HG03342 (cell line): ENCODE measurements around the gene UBL3.

ENCODE experiments used
- ATAC-seq: cut with Tn5 transposase; IDR thresholded peaks from one replicate; pipeline ENCODE4 v1.9.1; 2021; ENCODE audit warnings: mild to moderate bottlenecking, moderate library complexity; ENCODE audit not compliant: unreplicated experiment

Gene UBL3, protein sequence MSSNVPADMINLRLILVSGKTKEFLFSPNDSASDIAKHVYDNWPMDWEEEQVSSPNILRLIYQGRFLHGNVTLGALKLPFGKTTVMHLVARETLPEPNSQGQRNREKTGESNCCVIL

DNA sequence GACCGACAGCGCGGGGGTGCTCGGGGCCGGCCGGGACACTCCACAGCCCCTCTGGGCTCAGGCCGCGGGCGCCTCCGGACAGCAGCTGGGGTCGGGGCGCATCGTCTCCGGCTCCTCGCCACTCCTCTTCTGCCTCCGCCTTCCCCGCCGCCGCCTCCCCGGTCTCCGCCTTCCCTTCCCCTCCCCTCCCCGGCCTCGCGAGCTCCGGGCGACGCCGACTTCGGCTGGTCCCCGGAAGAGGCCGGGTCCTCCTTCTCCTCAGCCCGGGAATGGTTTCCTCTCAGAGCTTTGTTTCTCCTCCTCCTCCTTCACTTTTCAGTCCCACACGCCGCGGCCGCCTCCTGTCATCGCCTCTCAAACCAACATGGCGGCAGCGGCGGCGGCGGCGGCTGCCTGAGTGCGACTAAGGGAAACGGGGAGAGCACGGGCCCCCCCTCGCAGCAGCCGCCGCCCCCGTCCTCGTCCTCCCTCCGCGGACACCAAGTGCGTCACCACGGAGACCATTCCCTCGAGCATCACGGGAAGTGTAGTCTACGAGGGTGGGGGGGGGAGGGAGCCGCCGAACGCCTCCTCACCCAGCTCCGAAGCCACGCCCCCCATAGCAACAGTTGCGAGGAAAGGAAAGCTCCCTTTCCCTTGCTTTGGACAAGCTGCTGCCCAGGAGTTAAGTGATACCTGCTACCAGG lies at the start of gene UBL3:
TSS of gene UBL3 (minus strand) at position 405 of the 686 bp plus-strand sequence. CDS start 1,079 bp downstream, outside the sequence.
- ATAC-seq = peak; percentile 86

DNA sequence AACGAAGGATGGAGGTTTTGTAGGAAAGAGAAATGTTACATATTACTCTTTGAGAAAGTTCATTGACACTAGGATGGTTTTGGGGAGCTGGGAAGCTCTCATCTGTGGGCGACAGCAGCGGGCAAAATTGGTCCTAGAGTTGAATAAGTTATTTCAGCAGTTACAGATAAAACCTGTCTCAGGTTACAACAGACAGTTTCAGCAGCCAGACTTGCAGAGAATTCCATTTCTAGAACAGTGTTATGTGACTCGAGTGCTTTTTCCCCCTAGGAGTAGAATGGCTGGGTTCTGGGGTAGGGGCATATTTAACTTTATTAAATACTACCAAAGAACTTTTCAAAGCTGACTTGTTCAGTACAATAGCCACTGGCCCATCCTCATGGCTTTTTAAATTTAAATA lies 46.7 kb upstream of the UBL3 start:
- no peak for ATAC-seq

DNA sequence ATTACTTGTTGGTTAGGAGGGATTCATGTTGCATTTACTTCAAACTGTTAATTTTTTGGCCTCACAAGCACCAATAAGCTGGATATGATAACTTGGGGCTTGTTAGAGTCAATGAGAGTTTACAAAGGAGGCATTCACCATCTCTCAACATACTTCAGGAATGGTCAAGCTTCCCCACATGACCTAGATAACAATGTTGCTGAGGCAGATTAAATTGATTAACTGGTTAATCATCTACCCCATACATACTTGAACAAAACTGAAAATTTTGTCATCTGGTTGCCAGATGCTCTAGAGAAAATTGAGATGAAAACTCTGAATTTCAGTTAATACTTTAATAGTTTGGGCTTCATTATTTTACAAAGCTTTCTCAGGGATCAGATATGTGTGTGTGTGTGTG lies 43.0 kb upstream of the UBL3 start:
- no peak for ATAC-seq

DNA sequence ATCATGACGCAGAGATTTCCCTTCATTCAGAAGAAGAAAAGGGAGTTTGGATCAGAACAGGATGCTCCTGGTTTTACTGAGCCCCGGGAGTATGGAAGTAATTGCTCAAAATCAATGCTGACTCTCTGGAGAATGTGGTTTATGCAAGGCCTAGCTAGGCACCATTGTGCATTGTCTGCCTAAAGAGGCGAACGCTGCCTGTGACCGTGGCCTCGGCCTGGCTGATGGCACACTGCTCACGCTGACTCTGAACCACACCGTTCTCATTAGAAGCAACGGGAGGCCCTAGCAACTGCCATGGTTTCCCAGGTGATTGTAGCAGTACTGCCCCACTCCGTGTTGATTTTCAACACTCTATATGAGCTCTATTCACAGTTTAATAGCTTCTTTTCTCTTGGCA lies 41.7 kb upstream of the UBL3 start:
- ATAC-seq = no peak

DNA sequence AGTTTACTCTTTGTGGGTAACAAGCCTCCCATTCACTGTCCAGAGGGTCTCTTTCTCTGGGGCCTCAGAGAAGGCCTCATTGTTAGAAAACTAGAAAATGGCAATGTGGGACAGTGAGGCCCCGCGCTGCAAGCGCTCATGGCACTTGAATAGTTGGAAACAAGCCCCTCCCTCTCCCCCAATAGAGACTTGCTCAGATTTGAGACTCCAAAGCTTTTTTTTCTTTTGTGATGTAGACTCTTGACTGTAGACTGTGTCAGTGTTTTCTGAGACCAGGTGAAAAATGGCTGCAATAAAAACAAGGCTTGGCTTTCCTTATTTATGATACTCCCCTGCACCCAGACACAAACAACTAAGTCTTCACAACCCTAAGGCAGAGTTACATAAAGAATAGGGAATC lies 38.7 kb upstream of the UBL3 start:
- no peak for ATAC-seq

DNA sequence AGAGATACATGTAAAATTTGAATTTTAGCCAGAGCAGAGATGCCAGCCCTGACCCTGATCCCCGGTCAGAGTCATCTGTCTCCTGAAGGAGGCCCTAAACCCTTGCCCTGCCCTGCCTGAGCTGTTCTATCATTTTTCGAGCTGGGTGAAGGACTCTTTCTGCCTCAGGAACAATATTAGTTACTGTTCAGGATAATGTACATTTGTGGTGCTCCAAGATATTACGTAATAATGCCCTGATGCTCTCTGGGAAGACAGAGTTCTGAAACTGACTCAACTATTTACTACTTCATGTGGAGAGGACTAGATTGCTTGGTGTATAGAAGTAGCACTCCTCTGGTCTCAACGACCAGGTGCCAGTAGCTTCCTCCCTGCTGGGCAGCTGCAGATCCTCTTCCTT lies 37.9 kb upstream of the UBL3 start:
- no peak for ATAC-seq

DNA sequence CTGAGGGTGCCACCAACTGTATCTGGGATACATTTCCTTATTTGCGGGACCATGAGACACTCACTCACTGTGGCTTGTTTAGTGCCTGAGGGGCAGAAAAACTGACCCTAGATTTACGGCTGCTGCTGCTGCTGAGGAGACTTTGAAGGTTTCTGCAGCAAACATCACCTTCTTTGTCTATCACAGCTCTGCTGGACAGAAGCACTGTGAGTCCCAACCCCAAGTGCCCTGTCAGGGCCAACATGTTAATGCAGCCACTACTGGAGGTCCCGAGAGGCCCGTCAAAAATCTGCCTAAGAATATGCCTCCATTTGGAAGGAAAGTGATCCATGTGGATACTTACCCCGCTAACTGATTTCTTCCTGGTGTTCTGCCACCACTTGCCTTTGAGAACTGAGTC lies 37.3 kb upstream of the UBL3 start:
- ATAC-seq = no peak

DNA sequence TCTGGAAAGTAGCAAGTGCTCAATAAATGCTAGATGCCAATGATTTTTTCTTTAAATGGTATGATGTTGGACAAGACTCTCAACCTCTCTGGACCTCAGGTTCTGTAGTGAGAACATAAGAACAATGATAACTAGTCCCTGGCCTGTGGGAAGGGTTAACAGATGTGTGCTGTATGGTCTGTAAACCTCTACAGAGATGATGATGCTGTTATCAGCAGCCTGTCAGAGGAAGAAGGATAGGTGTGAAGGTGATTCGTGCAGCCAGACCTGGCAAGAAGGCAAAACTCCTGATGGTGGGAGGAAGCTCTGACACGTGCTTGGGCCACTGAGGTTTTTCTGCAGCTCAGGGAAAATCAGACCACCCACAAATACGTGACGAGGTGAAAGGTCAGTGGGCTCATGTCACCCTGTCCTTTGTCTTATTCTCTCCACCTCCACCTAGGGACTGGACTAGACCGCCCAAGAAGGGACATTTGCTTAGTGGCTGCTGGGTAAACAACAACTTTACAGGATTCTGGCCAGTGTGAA lies 36.7 kb upstream of the UBL3 start:
- ATAC-seq = no peak

DNA sequence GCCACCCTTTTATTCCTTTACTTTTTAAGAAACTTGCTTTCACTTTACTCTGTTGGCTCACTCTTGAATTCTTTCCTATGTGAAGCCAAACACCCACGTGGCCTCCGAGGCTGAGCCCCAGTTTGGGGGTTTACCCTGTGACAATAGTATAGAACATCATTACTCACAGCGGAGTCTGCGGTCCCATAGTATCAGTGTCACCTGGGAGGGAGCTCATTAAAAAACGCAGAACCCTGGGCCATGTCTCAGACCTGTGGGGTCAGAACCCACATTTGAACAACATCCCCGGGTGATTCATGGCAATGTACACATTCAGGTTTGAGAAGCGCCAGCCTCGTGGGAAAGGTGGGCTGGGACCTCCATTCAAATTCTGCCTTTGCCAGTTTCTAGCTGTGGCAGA lies 36.0 kb upstream of the UBL3 start:
- no peak for ATAC-seq

DNA sequence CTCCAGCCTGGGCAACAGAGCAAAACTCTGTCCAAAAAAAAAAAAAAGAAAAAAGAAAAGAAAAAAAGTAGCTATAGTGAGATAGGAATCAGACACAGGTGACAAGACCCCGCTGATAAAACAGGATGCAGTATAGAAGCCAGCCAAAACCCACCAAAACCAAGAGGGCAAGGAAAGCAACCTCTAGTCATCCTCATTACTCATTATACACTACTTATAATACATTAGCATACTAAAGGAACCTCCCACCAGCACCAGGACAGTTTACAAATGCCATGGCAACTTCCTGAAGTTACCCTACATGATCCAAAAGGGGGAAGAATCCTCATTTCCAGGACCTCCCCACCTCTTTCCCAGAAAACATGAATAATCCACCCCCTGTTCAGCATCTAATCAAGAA lies 35.6 kb upstream of the UBL3 start:
- ATAC-seq = no peak

DNA sequence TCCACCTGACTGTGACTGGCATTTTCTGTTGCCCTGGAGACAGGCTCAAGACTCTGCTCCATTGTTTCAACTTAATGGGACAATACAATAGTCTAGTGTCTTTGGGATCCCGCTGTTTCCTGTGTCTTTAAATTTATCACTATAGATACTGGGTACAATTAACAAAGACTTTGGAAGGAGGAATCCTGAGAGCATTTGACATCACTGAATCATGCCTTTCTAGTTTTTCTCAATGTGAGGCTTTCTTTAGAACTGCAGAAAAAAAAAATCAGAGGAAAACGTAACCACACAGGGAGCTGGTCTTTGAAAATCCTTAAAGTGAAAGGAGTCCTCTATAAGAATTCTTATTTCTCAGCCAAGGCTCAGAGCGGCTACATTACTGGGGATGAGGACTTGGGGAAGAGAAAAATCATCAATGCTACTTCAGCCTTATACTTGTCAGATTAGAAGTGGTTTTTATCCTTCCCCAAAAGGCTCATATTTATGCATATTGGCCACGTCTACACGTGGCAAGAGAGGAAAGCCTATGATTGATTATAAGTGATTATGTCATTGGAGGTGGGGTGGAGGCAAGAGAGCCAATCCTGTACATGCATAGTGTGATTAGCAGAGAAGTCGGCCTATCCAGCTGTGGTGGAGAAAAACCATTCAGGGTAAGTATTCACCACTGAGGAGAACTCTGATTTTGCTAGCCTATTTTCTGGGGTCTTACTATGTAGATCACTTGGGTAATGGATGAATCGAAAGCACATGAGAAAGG lies 34.4 kb upstream of the UBL3 start:
- no peak for ATAC-seq

DNA sequence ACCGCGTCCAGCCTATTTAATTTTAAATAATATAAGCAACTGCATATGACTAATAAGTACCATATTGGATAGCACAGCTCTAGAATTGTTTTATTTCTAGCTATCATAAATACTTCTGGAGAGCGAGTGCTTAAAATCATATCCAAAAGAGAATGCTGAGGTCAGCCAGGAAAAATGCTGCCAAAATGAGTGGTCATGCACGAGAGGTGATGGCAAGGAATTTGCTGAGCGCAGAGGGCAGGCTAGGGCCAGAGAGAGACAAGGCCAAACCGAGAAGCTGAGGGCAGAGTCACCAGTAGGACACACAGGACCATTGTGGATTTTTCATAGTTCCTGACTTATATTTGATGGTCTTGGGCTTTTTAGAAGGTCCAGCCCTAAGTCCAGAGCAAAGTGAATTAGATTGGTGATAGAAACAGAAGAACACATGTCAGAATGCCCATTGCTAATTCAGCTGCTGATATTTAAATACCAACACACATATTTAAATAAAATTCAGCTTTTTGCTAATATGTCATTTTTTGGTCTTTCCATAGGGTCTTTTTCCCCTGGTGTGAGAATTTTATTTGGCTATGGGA lies 33.6 kb upstream of the UBL3 start:
- no peak for ATAC-seq

DNA sequence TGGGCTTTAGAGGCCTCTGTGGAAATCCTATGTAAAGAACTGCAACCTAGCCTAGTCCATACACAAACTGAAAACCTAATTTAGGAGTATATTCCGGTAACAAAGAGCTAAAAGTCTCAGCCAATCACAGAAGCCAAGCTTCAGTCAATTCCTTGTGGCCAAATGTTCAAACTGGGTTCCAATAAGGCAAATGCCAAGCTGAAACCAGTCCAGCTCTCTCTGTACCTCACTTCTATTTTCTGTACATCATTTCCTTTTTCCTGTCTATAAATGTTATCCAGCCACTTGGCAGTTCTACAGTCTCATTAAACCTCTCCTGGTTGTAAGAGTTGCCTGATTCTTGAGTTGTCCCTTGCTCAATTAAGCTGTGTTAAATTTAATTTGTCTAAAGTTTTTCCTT lies 31.7 kb upstream of the UBL3 start:
- no peak for ATAC-seq

DNA sequence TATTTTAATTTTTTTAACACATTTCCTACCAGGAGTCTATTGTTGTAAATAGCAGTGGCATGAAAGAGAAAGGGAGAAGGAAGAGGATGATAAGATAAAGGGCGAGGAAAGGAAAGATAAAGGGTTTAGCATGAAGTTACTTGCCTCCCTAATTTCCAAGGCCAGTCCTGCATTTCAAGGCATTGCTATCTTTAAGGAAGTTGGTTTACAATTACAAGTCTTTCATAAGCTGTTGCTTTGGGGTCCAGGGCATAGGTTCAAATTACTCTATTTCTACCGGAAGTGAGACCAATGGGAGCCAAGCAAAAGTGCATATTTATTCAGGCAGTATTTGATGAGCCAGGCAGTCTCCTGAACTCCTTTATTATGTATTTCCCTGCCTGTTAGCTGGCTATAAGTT lies 27.7 kb upstream of the UBL3 start:
- ATAC-seq = no peak

DNA sequence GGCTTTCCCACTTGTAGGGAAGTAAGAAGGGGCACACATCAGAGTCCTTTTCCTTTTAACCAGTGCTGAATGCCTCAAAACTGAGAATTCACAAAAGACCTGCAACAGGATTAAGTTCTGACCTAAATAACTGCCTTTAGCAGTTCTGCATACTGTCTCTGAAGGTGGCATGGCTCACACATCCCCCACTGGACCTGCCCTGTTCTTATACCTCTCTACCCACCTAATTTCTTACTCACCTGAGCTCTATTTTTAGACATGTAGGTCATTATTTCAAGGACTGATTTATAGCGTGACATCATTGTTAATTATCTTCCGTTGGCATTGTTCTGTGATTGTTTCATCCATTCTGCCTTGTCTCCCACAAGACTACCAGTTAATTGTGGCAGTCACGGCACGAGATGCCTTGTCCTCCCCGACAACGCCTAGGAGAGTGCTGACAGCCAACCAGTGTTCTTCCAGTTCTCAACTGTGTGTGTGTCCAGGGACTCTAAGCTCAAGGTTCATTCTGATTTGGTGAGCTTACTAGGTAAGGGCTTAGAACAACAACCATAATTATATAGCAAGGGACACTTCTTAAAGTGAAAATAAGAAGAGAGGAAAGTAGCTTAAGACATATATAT lies 27.1 kb upstream of the UBL3 start:
- no peak for ATAC-seq

DNA sequence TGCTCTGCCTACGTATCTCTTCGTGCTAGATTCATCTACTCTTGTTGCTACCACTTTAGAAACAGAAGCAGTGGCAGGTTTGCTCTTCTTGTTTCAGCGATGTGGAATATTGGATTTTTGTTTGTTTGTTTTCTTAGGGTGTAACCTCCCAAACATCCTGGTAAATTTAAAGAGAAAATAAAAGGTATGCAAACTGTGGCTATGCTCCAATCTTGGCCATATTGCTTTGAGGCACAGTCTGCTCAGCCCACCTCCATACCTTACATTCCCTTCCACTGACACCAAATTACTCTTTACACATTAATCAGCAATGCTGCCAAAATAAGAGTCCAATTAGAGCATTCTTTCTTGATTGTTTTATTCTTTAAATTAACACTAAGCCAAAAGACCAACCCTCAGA lies 25.2 kb upstream of the UBL3 start:
- ATAC-seq = no peak

DNA sequence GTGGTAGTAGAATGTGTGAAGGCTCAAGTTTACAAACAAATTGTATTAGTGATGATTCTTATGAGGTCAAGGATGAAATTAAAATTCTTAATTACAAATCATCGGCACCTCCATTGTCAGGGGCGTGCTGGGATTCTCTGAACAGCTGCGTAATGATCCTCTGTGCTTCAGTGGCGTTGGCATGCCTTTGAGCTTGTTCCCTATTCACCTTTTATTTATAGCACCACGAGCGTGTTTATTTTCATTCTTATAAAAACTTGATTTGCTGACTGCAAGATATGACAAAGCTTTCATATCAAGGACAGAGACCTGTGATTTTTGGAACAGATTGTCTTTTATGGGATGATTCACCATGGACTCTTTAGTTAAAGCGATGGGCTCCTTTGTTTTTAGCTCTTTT lies 18.2 kb upstream of the UBL3 start:
- no peak for ATAC-seq

DNA sequence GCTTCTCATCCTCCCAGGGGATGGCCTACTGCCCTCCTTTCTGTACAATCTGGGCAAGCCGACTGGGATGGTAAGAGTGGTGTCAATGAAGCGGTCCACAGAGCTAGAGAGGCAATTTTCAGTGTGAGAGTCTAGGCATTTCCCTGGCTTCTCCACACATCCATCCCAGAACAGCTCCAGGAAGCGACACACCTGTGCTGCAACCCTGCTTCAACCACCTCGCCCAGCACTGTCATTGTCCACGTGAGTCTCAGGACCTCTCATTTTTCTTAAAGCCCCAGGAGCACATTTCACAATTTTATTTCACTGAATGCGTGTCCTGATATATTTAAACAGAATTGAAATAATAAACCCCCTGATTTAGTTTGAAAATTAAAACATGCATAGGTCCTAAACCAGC lies 15.5 kb upstream of the UBL3 start:
- no peak for ATAC-seq

DNA sequence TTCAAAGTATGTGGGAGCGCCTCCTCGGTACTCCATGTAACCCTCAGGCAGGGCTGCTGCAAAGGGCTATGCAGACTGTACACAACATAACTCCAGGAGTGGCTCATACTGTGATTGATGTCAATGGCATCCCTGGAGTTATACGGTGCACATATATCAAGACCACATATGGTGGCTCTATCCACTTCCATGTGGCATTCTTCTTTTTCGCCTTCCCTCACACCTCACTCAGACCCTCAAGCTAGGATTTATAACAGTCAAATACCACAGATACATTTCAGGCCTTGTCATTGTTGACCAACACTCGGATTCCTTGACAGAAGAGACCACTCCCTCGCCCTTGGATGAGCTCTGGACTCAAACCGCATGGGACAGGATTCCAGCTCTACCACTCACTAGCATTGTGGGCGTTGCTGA lies 11.3 kb upstream of the UBL3 start:
- ATAC-seq = no peak

DNA sequence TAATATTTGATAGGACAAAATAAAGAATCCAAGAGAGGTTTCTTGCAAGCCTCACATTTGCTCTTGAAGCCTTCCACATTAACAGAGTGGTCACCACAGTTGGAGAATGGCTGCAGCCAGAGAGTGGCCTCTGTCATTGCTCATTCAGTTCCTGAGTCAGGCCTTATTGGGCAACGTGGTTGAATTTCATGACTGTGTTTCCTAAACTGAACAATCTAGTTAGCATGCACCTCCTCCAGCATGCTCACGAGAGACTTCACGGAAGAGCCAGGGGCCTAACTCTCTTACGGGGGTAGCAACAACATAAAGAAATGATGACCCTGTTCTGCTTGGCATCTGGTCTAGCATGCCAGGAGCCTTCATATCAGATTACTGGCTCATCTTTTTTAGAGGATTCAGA lies 9.6 kb upstream of the UBL3 start:
- ATAC-seq = no peak

DNA sequence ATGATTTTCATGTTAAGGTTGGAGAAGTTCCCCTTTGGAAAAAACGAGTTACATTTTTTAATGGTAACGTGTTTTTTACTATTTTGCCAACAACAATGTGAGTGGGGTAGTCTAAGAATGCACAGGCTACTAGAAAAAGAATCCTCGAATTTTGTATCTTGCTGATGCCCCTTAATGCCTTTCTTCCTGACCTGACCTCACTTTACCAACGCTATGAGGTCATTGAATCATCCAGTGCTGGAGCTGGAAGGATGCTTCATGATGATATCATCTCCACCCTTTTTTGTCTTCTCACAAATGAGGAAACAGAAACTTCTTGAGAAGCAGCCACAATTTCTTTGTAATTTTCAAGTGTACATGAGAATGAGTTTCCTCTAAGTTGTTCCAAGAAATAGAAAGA lies 8.2 kb upstream of the UBL3 start:
- no peak for ATAC-seq
